Measurements from ENCODE around the gene SLC29A4. TPM values are rescaled to one million over a fixed set of nuclear protein-coding genes. Genes with fewer than 3 reads are reported as not detected.

SLC29A4 gene
- total RNA-seq (19.5 and 28.3 TPM in 2 replicates), polyA plus RNA-seq (14.6 and 26.5 TPM in 2 replicates)

DNA sequence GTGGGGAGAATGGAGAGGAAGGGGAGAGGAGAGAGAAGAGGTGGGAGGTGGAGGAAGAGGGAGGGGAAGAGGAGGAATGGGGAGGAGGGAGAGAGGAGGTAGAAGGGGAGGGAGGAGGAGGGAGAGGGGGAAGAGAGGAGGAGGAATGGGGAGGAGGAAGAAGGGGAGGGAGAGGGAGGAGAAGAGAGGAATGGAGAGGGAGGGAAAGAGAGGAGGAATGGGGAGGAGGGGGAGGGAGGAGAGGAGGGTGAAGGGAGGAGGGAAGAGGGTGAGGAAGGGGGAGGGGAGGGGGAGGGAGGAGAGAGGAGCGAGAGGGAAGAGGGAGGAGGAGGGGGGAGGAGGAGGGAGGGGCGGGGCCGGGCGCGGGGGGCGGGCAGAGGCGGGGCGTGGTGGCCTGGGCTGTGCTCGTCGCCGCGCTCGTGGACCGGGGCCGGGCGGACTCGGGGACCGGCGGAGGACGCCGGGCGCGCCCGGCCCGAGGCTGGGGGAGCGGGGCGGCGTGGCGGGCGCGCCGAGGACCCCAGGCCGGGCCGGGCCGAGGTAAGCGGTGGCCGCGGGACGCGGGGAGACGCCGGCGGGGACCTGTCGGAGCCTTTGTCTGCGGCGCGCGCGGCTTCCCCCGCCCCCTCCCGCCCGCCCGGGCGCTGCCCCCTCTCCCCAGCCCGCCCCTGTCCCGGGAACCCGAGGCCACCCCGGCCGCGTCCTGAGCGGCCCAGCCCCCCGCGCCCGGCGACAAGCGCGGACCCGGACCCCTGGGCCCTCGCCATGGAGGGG is at the start of gene SLC29A4:
Gene SLC29A4, plus strand, starts transcription at position 401 of the 774 bp plus-strand sequence. CDS start 4,874 bp downstream, outside the sequence.
- peak; percentile 61 to 62 for DNase-seq (ENCODE audit: low read depth in 1 of 2, low spot score in 1 of 2)
- H3K4me1 ChIP-seq (ENCODE audit: low read depth): no peaks in the 10 kb centered on the region
- TF ChIP-seq, protein P1, sequence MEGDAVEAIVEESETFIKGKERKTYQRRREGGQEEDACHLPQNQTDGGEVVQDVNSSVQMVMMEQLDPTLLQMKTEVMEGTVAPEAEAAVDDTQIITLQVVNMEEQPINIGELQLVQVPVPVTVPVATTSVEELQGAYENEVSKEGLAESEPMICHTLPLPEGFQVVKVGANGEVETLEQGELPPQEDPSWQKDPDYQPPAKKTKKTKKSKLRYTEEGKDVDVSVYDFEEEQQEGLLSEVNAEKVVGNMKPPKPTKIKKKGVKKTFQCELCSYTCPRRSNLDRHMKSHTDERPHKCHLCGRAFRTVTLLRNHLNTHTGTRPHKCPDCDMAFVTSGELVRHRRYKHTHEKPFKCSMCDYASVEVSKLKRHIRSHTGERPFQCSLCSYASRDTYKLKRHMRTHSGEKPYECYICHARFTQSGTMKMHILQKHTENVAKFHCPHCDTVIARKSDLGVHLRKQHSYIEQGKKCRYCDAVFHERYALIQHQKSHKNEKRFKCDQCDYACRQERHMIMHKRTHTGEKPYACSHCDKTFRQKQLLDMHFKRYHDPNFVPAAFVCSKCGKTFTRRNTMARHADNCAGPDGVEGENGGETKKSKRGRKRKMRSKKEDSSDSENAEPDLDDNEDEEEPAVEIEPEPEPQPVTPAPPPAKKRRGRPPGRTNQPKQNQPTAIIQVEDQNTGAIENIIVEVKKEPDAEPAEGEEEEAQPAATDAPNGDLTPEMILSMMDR (IDR thresholded peaks at IDR 0.05; ENCODE audit: low read depth, low read length): no peak
- no peaks in the 10 kb centered on the region for H3K27me3 ChIP-seq
- peak within 1 kb of the TSS; percentile 79 for H3K4me3 ChIP-seq
- no peaks in the 10 kb centered on the region for H3K9me3 ChIP-seq (ENCODE audit: low read depth)
- H3K27ac ChIP-seq: no peak within 1 kb of the TSS
- H3K36me3 ChIP-seq: no peaks in the 10 kb centered on the region

- no peak for DNase-seq (ENCODE audit: low read depth in 1 of 2, low spot score in 1 of 2)
- no peaks in the 10 kb centered on the region for H3K9me3 ChIP-seq (ENCODE audit: low read depth)
- no peaks in the 10 kb centered on the region for H3K27me3 ChIP-seq
- TF ChIP-seq, protein P1 (IDR thresholded peaks at IDR 0.05; ENCODE audit: low read depth, low read length): no peak
- peaks cover 7% of the 10 kb centered on the region for H3K4me1 ChIP-seq (ENCODE audit: low read depth)
- H3K27ac ChIP-seq: no peak overlapping the region
- H3K36me3 ChIP-seq: peaks cover 13% of the 10 kb centered on the region
- no peak overlapping the region for H3K4me3 ChIP-seq
Observed at GRCh38 chr7:5234852-5235831, 47.6 kb upstream of the SLC29A4 start.

- TF ChIP-seq, protein P1 (IDR thresholded peaks at IDR 0.05; ENCODE audit: low read depth, low read length): no peak
- H3K9me3 ChIP-seq (ENCODE audit: low read depth): no peaks in the 10 kb centered on the region
- DNase-seq (ENCODE audit: low read depth in 1 of 2, low spot score in 1 of 2): peak in 1 of 2 donors; percentile 78
- no peaks in the 10 kb centered on the region for H3K4me1 ChIP-seq (ENCODE audit: low read depth)
- H3K27me3 ChIP-seq: no peaks in the 10 kb centered on the region
- H3K36me3 ChIP-seq: no peaks in the 10 kb centered on the region
- H3K4me3 ChIP-seq: no peak overlapping the region
- no peak overlapping the region for H3K27ac ChIP-seq
Observed at GRCh38 chr7:5237286-5237685, 45.5 kb upstream of the SLC29A4 start.

GRCh38 chr7:5238500-5238899 is 44.2 kb upstream of the SLC29A4 start:
- TF ChIP-seq, protein P1 (IDR thresholded peaks at IDR 0.05; ENCODE audit: low read depth, low read length): no peak
- no peaks in the 10 kb centered on the region for H3K9me3 ChIP-seq (ENCODE audit: low read depth)
- no peaks in the 10 kb centered on the region for H3K27me3 ChIP-seq
- no peaks in the 10 kb centered on the region for H3K36me3 ChIP-seq
- no peaks in the 10 kb centered on the region for H3K4me1 ChIP-seq (ENCODE audit: low read depth)
- H3K27ac ChIP-seq: no peak overlapping the region
- DNase-seq (ENCODE audit: low read depth in 1 of 2, low spot score in 1 of 2): no peak
- H3K4me3 ChIP-seq: no peak overlapping the region

DNA sequence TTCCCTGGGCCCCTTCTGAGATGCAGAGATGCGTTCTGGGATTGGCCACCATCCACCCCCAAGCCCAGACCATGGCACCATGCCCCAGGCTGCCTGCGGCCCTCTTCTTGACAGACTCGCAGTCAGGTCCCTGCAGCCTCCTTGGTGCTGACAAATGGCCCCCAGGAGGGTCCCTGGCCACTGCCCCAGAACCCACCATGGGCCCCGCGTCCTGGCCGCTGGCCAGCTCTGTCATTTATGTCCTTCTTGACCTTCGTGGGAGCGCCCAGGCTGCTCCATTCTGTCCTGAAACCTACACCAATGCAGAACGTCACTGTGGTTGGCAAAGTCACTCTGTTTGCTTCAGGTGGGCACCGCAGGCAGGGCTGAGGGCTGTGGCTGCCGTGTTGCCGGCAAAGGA is 39.5 kb upstream of the SLC29A4 start:
- Histone ChIP-seq H3K4me3 (no peak overlapping the region), H3K9me3 (ENCODE audit: low read depth) (no peaks in the 10 kb centered on the region), H3K4me1 (ENCODE audit: low read depth) (no peaks in the 10 kb centered on the region), H3K36me3 (no peaks in the 10 kb centered on the region), H3K27ac (no peak overlapping the region), H3K27me3 (no peaks in the 10 kb centered on the region)
- TF ChIP-seq, protein P1 (IDR thresholded peaks at IDR 0.05; ENCODE audit: low read depth, low read length): no peak
- DNase-seq (ENCODE audit: low read depth in 1 of 2, low spot score in 1 of 2): no peak

Measured in cardiac muscle cell (in vitro differentiated cells and primary cell).